Muscle of arm (tissue), 12 donors: ENCODE data around the gene DMXL1. TPM values are rescaled to one million over a fixed set of nuclear protein-coding genes. Genes with fewer than 3 reads are reported as not detected.
"Not testable (repeated sequence)": the region's sequence is repeated elsewhere in the genome, so short reads cannot be mapped to it uniquely, and the experiment has no call there.

ENCODE experiments used
- DNase-seq: peaks from one replicate; pipeline ENCODE4 v3.0.0-alpha.2; 2013
- polyA plus RNA-seq, 12 donors: library from polyadenylated mRNA; unstranded; fragments of 120-200 nt; gene quantifications; one replicate each; pipeline ENCODE4 v1.2.1, GENCODE V29; 2013; ENCODE audit not compliant: insufficient read length in 12 of 12

The DMXL1 gene
- polyA plus RNA-seq, 12 donors, result 20.2 to 50.0 (median 25.1) TPM; not detected in 1

DNA sequence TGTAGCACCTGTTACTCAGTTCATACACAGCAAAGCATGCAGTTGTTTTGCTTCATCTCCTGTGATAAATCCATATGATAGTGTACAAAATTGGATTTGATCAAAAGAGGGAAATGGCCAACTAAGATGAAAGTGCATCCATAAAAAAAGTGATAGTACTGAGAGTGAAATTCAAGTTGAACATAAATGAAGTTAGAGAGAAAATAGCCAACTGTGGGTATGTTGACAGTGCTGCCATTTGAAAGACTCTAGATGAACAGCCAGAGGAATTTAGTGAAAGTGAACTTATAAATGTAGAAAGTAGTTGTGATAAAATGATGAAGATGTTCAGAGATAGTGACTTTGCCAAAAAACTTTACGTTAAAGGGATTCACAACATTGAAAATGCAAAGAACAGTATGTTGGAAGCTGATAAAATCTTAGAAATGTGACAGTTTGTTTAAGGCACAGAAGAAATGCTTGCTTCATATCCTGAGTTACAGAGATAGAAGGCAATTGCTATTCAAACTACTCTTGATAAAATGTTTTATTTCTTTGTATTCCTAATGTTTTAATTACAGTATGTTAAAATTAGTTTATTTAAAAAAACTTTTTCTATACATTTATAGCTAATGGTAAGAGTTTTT is 119.7 kb downstream of the DMXL1 start:
- no peak for DNase-seq

DNA sequence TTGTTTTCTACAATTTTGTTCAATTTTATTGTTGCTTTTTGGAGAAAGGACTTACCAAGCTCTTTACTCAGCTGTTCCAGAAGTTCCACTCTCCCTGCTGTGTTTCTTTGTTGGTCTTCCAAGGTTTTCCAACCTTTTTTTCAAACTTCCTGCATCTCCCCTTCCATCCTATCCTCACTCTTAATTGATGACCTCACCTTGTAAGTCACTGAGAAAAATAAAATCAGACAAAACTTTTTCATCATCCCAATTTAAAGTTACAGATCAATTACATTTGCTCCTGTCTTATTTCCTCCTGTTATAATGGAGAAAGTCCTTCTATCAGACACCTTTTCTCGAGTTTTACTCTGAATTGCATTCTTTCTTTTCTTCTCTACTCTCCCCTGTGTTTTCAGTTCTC is 121.1 kb downstream of the DMXL1 start:
- no peak for DNase-seq

DNA sequence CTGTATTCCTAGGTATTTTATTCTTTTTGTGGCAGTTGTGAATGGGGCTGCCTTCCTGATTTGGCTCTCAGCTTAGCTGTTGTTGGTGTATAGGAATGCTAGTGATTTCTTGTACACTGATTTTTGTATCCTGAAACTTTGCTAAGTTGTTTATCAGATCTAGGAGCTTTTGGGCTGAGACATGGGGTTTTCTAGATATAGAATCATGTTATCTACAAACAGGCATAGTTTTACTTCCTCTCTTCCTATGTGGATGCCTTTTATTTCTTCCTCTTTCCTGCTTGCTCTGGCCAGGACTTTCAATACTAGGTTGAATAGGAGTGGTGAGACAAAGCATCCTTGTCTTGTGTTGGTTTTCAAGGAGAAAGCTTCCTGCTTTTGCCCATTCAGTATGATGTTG is 129.9 kb downstream of the DMXL1 start:
- DNase-seq, result no peak

DNA sequence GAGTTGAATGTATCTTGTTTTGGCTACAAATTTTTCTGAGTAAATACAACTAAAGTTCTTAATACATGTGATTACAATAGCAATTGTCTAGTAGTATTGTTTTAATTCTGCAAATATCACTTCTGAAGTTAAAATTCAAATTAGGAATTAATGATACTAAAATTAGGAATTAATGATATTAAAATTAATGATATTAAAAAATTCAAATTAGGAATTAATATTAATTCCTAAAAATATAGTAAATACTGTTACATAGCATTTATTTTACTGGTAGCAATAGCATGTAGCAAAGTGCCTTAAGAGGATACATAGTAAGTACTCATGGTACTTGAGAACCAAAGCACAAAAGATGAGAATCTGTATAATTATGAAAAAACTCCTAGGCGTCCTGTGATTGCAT is 136.2 kb downstream of the DMXL1 start:
- DNase-seq, result no peak

DNA sequence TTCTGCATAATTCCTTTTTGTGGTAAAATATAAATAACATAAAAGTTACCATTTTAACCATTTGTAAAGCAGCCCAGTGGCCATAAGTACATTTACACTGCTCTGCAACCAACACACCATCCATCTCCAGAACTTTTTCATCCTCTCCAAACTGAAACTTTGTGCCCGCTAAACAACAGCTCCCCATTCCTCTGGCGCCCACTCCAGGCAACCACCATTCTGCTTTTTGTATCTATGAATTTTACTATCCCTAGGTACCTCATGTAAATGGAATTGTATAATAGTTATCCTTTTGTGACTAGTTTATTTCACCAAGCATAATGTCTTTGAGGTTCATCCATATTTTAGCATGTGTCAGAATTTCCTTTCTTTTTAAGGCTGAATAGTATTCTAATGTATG is 141.1 kb downstream of the DMXL1 start:
- no peak for DNase-seq

DNA sequence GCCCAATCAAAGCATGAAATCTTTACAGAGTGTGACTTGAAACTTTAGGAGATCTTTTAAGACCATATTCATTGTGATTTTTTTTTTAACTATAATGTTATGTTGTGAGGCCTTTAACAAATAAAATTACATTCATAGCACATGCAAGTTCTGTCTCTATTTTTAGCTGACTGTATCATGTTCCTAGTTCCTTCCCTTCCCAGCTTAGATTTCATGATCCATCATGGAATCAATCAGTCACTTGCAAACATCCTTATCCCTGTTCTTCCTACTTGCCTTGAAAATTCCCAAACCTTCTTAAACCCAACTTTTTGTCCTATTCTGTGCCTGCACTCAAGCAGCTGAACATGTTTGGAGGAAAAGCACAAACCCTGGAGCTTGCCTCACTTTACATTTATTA is 141.8 kb downstream of the DMXL1 start:
- DNase-seq, result no peak

DNA sequence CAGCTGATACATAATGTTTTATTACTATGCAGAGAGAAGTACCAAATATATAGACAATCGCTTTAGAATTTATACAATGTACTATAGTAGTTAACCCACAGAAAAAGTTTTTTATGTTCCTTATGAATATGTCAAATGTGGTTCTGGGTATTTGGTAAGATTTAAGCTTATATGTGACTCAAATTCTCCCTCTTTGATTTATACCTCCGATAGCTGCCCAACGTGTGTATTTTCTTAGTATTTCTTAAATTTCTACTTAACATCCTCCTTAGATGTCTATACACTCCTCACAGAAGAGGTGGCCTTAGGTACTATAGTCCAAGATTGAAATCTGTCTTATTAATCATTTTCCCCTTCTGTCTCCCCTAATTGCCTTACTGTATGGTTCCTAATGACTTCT is 146.3 kb downstream of the DMXL1 start:
- DNase-seq, result no peak

DNA sequence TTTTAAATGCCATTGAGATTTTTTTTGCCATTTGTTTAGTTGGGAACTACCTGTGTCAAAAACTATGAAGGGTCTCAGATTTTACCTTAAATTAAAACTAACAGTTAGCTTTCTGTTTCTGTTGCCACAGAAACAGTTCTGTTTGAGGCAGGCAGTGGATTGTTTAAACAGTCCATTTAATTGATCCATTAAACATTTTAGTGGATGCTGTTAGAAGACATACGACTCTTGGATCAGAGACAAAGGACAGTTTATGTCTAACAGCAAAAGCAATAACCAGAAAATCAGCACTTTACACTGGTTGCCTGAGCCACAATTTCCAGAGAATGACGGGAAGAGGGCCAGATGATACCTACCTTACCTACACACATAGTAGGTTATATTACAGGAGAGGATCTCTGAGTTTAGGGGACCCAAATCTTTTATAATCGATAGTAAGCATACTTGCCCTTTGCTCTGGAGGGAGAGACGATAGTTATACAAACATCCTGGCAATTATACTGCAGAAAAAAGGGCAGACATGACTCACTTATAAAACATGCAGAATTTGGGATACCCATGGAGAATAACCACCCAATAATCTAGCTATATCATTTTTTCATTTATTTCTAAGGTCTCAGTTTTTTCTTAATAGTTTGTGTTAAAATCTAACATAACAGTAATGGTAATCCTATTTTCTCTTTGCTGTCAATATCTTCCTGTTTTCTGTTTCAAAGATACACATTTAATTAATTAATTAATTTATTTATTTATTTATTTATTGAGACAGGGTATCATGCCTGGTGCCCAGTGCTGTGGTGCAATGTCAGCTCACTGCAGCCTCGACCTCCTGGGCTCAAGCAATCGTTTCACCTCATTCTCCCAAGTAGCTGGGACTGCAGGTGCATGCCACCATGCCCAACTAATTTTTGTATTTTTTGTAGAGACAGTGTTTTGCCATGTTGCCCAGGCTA is 148.2 kb downstream of the DMXL1 start:
- DNase-seq, result no peak

DNA sequence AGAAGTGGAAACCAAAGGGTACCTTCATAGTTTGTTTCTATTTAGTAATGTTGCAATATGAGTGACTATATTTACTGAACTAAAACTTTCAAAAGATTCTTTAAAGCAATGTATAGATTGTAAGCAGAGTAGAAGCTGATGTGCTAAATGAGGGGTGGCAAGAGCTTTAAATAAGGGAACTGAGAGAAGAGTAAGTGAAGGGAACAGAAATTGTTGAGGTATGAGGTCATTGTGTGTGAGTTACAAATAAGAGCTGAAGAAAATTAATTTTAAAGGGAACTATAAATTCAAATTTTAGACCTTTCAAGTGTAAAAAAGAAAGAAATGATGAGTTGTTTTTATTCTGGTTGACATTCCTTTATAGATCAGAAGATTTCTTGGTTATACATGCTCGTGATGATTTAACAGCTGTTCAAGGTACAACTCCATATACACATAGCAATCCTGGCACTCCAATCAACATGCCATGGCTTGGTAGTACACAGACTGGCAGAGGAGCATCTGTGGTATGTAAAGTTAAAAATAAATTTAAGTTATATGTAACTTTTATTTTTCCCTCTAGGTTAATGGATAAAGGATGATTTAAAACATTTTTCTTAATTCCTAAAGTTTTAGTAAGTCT is 149.8 kb downstream of the DMXL1 start:
- DNase-seq, result no peak

DNA sequence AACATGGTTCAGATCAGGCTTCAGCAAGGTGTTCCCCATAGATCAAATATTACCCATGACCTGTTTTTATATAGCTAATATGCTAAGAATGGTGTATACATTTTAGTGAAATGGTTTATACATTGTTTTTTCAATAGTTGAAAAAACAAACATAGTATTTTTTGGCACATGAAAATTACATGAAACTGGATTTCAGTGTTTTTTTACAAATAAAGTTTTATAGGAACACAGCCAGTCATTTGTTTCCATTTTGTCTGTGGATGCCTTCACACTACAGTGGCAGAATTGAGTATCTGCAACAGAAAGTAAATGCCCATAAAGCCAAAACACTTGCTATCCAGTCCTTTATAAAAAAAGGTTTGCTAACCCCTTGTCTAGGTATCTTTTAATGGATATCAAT is 150.4 kb downstream of the DMXL1 start:
- no peak for DNase-seq

DNA sequence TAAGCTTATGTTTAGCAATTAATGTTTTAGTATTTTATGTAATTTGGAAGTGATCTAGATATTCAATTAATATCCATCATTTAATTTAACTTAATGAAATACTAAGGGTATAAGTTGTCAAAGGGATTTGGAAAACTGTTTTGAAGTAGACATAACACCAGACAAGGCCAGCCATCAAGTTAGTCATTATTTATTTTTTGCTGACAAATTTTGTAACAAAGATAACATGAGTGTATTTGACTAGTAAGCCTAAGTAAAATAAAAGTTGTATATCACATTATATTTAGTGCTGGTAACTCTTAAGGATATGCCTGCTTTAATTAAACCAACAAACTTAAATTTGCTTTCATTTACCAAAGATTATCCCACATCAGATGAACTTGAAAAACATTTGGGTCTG is 159.1 kb downstream of the DMXL1 start:
- no peak for DNase-seq

DNA sequence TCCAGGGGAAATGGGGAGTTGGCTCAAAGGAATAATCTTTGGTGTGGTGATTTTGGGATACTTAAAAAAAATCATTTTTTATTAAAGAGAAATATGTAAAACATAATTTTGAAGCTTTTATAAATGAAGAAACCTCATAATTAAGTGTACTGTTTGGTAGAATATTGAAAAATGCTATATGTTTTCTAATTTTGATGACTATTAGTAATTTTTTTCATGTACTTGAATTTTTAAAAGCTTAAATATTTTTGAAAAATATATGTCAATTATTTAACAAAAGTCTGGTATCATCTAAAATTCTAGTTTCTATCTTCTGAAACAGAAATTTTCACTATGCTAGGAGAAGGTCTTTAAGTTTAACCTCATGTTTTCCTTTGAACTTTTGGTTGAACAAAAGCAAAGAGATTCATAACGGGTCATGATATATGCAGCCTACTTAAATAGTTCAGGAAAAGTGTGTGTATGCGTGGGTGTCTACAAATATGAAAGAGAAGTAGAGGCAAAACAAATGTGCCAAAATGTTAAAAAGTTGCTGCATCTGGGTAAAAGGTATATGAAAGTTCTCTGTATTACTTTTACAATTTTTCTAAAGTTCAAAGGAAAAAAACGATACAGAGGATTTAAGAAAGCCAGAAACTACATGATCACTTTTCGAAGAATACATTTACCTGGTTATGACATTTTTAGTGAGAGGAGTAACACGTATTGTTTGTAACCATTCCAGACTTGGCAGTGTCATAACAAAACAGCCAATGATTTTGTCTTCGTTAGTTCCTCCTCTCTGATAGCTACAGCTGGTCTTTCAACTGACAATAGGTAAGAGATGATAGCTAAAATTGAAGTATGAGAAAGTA is 167.6 kb downstream of the DMXL1 start:
- DNase-seq, result no peak

DNA sequence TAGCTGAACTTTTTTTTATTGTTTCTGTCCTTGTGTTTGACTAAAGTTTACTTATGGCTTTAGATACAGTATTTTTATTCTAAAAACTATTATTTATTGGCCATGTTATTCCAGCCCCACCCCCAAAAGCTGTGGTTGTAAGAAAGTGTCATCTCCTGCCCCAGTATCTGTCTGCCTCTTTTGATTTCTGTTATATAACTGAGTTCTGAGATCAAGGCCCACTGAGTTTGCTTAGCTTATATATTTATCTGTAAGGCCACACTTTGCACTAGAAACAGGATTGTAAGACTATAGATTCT is 168.2 kb downstream of the DMXL1 start:
- DNase-seq, result no peak

DNA sequence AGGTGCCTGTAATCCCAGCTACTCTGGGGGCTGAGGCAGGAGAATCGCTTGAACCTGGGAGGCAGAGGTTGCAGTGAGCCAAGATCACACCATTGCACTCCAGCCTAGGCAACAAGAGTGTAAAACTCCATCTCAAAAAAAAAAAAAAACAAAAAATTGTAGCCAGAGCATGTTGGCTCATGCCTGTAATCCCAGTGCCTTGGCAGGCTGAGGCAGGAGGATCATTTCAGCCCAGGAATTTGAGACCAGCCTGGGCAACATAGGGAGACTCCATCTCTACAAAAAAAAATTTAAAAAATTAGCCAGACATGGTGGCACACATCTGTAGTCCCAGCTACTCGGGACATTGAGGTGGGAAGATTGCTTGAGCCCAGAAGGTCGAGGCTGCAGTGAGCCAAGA is 168.9 kb downstream of the DMXL1 start:
- not testable (repeated sequence) for DNase-seq

DNA sequence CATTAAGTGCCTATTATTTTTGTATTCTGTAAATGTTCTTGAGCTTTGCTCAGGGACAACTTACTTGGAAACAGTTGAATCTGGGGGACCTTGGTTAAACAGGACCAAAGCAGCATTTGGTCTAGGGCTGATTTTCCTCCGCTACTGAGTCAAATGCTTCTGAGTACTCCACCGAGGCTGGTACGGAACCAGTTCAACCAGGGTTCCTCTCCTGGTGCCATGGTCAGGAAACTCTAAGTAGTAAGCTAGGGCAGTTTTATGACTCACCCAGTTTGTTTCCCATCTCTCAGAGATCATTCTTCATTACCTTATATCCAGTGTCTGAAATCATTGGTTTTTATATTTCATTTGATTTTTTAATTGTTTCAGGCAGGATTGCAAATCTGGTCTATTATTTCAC is 173.0 kb downstream of the DMXL1 start:
- DNase-seq, result no peak

DNA sequence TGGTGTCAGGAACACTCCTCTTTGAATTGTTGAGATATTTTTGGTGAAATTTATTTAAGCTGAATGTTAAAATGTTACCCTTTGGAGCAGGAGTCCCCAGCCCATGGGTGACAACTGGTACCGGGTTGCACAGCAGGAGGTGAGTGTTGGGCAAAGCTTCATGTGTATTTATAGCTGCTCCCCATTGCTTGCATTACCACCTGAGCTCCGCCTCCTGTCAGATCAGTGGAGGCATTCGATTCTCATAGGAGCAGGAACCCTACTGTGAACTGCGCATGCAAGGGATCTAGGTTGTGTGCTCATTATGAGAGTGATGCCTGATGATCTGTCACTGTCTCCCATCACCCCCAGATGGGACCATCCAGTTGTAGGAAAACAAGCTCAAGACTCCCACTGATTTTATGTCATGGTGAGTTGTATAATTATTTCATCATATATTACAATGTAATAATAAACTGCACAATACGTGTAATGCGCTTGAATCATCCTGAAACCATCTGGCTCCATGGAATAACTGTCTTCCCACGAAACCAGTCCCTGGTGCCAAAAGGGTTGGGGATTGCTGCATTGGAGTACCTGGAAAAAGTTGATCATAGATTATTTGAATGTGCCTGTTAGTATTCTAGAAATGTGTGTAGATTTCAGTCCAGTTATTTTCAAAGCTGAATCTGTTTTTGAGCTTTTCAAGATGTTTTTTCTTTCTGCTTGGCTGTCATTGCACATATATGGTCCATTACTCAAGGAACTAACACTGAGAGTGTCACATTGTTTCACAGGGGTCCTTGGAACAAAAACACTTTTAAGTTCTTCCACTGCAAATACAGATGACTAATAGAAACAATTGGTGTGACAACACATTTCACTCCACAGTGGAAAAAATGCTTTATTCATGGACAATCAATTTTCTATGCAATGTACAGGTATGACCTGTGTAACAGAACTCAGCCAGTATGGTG is 180.3 kb downstream of the DMXL1 start:
- no peak for DNase-seq

DNA sequence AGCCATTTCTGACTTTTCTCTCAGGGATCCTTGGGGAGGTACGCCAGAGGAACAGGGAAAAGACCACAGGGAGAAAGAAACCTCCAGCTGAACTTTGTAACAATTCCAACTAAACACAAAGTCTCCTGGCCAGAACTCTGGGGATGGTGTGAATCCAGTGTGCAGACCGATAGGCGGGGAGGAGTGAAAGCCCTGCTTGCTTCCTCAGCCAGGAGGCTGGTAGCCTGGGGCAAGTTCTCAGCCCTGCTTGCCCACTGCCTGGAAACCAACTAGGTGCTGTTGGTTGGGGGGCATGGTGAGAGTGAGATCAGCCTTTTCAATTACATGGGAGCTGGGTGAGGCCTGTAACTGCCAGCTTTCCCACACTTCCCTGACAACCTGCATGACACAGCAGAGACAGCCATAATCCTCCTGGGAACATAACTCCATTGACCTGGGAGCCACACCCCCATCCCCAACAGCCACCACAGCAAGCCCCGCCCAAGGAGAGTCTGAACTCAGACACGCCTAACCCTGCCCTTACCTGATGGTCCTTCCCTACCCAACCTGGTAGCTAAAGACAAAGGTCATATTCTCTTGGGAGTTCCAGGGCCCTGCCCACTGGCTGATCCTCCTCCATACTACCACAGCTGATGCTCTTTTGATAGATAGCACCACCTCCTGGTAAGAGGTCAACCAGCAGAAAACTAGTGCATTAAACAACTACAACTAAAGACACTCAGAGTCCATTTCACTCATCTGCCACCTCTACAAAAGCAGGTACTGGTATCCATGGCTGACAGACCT is 184.9 kb downstream of the DMXL1 start:
- DNase-seq, result no peak

DNA sequence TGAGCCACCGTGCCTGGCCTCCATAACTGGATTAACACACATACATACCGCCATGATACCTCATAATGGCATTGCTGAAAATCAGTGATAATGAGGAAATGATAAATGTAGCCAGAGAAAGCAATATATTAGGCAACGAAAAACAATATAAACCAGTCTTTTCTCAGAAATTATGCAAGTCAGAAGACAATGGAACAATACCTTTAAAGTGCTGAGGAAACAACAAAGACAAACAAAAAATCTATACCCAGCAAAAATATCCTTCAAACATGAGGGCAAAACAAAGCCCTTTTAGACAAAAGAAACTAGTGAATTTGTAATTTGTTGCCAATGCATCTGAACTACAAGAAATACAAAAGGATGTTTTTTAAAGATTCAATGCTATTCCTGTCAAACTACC is 186.7 kb downstream of the DMXL1 start:
- no peak for DNase-seq

DNA sequence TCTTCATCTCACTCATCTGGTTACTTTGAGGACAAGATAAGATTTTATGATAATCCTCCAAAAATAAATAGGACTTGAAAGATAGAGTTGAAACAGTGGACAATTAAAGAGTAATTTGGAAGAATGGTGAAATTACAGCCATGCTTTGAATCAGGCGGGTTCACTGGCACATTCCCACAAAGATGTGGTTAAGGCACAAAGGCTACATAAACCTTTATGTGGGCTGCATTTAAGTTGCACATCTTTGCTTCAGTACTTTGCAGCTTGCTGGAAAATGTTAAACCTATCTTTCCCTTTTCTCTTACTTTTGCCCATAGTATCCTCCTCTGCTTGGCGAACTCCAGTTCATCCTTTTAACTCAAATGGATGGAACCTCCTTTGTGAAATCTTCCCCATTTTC is 192.8 kb downstream of the DMXL1 start:
- no peak for DNase-seq

DNA sequence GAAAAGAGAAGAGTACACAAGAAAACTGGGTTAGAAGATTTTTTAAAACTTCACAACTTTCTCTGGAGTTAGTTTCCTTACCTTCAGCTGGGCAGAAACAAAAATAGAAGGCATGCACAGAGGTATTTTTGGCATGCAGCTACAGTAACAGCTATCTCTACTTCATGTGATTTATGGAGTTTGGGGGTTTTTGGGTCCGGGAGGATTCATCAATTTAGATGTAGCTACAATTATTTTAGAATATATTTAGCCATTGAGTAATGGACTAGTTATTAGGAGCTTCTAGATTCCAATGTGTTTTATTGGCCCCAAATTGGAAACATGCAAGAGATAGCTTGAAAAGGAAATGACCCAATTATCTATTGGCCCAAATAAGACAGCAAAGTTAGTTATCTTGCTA is 193.3 kb downstream of the DMXL1 start:
- no peak for DNase-seq
